ENCODE measurements around the gene CNTNAP2. TPM values are rescaled to one million over a fixed set of nuclear protein-coding genes. Genes with fewer than 3 reads are reported as not detected.

The CNTNAP2 gene
- total and polyA plus RNA-seq, 9 donors = 0.24 to 7.0 (median 1.5) TPM

GRCh38 chr7:146084086-146084485, 32.5 kb upstream of the CNTNAP2 start:
- Histone ChIP-seq H3K9me3 (no peaks in the 10 kb centered on the region), H3K4me3 (no peak overlapping the region), H3K36me3 (no peaks in the 10 kb centered on the region), H3K27ac (no peak overlapping the region), H3K27me3 (no peaks in the 10 kb centered on the region), H3K4me1 (ENCODE audit: insufficient read depth) (no peaks in the 10 kb centered on the region)
- 67 to 77% (median 75%) methylated on average over 6 of the region's 6 CpGs for WGBS, 3 donors
- DNase-seq = no peak
- intact Hi-C loops (cut with DNase I) = no loop called here
- TF ChIP-seq POLR2A (IDR thresholded peaks at IDR 0.05) = no peak
- no peak for TF ChIP-seq EP300 (IDR thresholded peaks at IDR 0.05)
- TF ChIP-seq CTCF (IDR thresholded peaks at IDR 0.05) = no peak

GRCh38 chr7:146090023-146090645, 26.5 kb upstream of the CNTNAP2 start:
- Histone ChIP-seq H3K27ac (no peak overlapping the region), H3K4me3 (no peak overlapping the region), H3K9me3 (no peaks in the 10 kb centered on the region), H3K4me1 (ENCODE audit: insufficient read depth) (no peaks in the 10 kb centered on the region), H3K27me3 (no peaks in the 10 kb centered on the region), H3K36me3 (no peaks in the 10 kb centered on the region)
- intact Hi-C loops (cut with DNase I) = no loop called here
- TF ChIP-seq CTCF (IDR thresholded peaks at IDR 0.05) = no peak
- TF ChIP-seq EP300 (IDR thresholded peaks at IDR 0.05) = no peak
- no peak for TF ChIP-seq POLR2A (IDR thresholded peaks at IDR 0.05)
- DNase-seq = no peak
- WGBS, 3 donors = 5 to 12% (median 7%) methylated on average over 4 of the region's 4 CpGs

GRCh38 chr7:146094356-146094755, 22.2 kb upstream of the CNTNAP2 start:
- no peaks in the 10 kb centered on the region for H3K27me3 ChIP-seq
- no peak overlapping the region for H3K4me3 ChIP-seq
- DNase-seq = no peak
- intact Hi-C loops (cut with DNase I) = no loop called here
- no peaks in the 10 kb centered on the region for H3K36me3 ChIP-seq
- H3K4me1 ChIP-seq (ENCODE audit: insufficient read depth) = no peaks in the 10 kb centered on the region
- H3K27ac ChIP-seq = no peak overlapping the region
- TF ChIP-seq CTCF (IDR thresholded peaks at IDR 0.05) (no peak), EP300 (IDR thresholded peaks at IDR 0.05) (no peak), POLR2A (IDR thresholded peaks at IDR 0.05) (no peak)
- H3K9me3 ChIP-seq = no peaks in the 10 kb centered on the region
- WGBS, 3 donors = 11 to 17% (median 17%) methylated on average over 4 of the region's 4 CpGs

- Histone ChIP-seq H3K27ac (no peak overlapping the region), H3K36me3 (no peaks in the 10 kb centered on the region), H3K4me1 (ENCODE audit: insufficient read depth) (no peaks in the 10 kb centered on the region), H3K27me3 (no peaks in the 10 kb centered on the region), H3K9me3 (no peaks in the 10 kb centered on the region), H3K4me3 (no peak overlapping the region)
- intact Hi-C loops (cut with DNase I) = no loop called here
- WGBS, 3 donors = 58 to 75% (median 70%) methylated on average over 5 of the region's 5 CpGs
- DNase-seq = no peak
- TF ChIP-seq EP300 (IDR thresholded peaks at IDR 0.05) = no peak
- TF ChIP-seq CTCF (IDR thresholded peaks at IDR 0.05) = no peak
- TF ChIP-seq POLR2A (IDR thresholded peaks at IDR 0.05) = no peak
Observed at GRCh38 chr7:146096994-146097393, 19.6 kb upstream of the CNTNAP2 start.
